ENCODE measurements around the gene ACIN1.

- TF ChIP-seq, protein P1, sequence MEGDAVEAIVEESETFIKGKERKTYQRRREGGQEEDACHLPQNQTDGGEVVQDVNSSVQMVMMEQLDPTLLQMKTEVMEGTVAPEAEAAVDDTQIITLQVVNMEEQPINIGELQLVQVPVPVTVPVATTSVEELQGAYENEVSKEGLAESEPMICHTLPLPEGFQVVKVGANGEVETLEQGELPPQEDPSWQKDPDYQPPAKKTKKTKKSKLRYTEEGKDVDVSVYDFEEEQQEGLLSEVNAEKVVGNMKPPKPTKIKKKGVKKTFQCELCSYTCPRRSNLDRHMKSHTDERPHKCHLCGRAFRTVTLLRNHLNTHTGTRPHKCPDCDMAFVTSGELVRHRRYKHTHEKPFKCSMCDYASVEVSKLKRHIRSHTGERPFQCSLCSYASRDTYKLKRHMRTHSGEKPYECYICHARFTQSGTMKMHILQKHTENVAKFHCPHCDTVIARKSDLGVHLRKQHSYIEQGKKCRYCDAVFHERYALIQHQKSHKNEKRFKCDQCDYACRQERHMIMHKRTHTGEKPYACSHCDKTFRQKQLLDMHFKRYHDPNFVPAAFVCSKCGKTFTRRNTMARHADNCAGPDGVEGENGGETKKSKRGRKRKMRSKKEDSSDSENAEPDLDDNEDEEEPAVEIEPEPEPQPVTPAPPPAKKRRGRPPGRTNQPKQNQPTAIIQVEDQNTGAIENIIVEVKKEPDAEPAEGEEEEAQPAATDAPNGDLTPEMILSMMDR (IDR thresholded peaks at IDR 0.05 in 8 of 11, conservative IDR thresholded peaks at IDR 0.05 in 3 of 11) = no peak
- TF ChIP-seq POLR2AphosphoS5 (IDR thresholded peaks at IDR 0.05) (no peak), POLR2A (IDR thresholded peaks at IDR 0.05) (no peak)
Observed at GRCh38 chr14:23009483-23009938, 85.4 kb downstream of the ACIN1 start.

Data from spleen (tissue), 7 donors.